Epidermal melanocyte (primary cell): ENCODE data around the gene TECPR1.
A peak's percentile ranks its signal among the peaks of the same experiment; 100 is the strongest.

ENCODE experiments used
- DNase-seq: peaks from one replicate; pipeline ENCODE4 v3.0.0; 2011; ENCODE audit warnings: low spot score; ENCODE audit not compliant: insufficient read length

The TECPR1 gene, protein sequence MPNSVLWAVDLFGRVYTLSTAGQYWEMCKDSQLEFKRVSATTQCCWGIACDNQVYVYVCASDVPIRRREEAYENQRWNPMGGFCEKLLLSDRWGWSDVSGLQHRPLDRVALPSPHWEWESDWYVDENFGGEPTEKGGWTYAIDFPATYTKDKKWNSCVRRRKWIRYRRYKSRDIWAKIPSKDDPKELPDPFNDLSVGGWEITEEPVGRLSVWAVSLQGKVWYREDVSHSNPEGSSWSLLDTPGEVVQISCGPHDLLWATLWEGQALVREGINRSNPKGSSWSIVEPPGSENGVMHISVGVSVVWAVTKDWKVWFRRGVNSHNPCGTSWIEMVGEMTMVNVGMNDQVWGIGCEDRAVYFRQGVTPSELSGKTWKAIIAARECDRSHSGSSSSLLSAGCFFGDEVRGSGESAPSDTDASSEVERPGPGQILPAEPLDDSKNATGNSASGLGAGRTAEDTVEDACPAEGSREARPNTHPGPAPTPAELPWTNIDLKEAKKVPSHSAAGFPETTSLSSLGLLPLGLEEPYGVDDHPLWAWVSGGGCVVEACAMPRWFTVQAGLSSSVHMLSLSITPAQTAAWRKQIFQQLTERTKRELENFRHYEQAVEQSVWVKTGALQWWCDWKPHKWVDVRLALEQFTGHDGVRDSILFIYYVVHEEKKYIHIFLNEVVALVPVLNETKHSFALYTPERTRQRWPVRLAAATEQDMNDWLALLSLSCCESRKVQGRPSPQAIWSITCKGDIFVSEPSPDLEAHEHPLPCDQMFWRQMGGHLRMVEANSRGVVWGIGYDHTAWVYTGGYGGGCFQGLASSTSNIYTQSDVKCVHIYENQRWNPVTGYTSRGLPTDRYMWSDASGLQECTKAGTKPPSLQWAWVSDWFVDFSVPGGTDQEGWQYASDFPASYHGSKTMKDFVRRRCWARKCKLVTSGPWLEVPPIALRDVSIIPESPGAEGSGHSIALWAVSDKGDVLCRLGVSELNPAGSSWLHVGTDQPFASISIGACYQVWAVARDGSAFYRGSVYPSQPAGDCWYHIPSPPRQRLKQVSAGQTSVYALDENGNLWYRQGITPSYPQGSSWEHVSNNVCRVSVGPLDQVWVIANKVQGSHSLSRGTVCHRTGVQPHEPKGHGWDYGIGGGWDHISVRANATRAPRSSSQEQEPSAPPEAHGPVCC

DNA sequence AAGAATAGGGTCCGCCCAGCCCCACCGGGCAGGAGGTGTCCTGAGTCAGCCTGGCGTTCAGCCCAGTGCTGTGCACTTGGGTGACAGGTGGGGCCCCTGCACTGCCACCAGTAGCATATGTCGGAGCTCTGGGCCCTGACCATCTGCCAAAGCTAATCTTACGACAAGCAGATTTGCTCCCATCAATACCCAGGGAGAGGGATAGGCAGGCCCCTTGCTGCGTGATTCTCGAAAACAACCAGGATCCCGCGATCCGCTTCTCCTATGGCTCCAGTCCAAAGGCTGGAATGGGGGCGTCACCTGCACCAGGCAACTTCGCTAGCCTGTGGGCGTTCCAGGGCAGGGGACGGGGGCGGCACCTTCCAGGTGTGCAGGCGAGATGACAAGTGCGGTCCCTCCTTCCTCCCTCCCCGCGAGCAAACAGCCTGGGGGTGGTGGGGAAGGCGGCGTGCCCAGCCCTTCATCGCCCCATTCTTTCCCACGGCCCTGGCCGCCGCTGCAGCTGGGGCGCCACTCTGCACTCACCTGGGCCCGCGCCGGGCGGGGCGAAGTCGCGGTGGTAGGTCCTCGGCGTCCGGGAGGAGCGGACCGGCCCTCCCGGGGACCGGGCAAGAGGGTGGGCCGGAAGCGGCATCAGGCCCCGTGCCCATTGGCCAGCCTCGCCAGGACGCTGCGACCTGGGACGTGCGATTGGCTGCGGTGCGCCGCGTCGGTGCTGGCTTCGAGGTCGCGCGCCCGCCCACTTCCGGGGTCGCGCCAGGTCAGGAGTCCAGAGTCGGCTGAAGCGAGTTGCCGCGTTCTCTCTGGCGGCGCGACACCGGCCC is at the start of gene TECPR1:
TSS of gene TECPR1 (minus strand) at position 632 of the 824 bp plus-strand sequence. CDS start 6,086 bp downstream, outside the sequence.
- peak; percentile 99 for DNase-seq

DNA sequence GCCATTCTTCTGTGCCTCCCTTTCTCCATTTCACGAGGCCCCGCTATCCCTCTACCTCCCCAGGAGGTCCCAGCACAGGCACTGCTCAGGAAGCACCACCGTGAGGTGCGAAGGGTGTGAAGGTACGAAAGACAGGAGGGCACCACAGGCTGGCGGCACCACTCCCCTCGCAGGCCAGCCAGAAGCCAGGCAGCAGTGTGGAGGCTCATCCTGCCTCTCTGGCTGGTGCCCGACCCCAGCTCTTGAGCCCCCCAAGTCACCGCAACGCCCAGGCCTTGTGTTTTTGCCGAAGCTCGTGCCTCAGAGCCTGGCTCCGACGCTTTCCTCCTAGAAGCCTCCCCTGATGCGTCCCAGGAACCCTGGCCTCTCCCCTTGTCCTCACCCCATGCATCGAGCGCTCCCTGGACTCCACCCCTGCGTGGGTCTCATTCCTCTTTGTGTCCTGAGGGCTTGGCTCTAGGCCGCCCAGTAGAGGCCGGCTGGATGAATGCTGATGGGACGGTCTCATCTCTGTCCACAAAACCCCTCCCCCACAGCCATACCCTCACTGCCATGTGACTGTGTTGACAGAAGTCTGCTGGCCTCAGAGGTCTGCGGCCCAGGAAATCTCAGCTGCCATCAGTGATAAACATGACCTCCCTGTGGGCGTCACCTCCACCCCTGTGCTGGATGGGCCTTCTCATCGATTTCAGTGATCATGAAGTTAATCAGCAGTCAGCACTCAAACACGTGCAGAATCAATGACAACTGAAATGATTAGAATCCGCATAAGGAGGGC is 48.8 kb upstream of the TECPR1 start:
- no peak for DNase-seq

DNA sequence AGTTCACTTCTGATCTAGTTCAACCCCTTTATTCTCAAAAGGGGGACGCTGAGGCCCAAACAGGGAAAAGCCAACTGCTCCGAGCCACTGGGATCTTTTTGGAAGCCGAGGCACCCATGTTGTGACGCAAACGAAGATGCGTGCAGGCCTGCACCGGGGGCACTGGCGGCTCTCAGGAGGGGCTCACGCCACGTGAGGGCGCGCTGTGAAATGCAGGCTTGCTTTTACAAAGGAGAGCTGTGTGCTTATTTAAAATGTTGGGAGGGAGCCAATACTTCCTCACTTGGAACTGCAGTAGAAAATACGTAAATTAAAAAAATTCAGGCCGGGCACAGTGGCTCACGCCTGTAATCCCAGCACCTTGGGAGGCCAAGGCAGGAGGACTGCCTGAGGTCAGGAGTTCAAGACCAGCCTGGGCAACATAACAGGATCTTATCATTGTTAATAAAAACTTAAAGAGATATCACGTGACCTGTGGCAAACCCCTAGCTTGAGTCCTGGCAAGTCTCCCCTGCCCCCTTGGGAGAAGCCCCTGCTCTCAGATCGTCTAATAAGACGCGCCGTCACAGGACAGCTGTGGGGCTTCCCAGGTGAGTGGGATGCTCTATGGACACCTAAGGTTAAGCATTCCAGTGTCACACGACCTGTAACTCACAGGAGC is 45.7 kb upstream of the TECPR1 start:
- no peak for DNase-seq

DNA sequence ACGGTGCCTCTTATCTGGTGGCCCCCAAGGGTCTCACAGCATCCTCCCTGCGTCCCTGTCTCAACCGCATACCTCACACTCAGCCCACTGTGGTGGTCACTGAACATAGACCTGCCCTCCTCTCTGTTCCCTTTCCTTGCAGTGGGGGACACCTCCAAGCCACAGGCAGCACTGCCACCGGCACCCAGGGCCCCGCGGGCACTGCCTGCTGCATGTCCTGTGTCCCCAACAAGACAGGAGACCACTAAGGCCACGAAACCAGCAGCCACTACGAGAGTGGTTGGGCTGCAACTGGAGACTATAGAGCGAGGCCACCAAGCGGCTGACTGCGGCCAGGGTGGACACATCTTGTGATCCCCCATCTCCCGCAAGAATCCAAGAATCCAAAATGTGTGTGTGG is 44.8 kb upstream of the TECPR1 start:
- no peak for DNase-seq

DNA sequence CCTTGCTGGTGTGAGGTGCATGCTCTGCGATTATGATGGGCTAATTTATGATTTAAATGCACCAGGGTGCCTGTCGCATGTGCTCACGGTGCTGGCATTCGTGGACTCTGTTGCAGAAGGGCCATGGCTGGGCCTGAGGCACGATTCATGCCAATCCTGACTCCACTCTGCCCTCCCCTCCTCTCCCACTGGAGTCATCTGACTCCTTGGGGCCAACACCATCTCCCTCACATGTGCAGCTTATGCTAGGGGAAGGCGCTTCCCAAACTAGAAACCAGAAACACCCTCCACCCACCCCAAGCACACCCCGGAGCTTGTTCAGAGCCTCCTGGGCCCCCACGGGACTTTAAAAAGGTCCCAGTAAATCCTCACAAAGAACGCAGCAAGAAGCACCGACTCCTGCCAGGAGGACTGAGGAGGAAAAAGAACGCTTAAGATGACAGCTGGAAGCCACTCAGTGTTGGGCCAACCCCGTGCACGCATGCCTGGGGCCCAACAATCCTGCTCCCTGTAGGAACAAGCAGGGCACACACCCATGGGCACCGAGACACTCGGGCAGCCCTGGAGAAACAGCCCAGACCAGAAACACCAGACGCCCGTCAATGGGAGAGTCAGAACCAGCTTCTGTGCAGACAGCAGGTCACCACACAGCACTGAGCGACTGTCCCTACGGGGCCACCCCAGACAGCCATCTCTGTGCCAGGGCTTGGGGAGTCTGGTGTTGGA is 43.6 kb upstream of the TECPR1 start:
- peak; percentile 72 for DNase-seq

DNA sequence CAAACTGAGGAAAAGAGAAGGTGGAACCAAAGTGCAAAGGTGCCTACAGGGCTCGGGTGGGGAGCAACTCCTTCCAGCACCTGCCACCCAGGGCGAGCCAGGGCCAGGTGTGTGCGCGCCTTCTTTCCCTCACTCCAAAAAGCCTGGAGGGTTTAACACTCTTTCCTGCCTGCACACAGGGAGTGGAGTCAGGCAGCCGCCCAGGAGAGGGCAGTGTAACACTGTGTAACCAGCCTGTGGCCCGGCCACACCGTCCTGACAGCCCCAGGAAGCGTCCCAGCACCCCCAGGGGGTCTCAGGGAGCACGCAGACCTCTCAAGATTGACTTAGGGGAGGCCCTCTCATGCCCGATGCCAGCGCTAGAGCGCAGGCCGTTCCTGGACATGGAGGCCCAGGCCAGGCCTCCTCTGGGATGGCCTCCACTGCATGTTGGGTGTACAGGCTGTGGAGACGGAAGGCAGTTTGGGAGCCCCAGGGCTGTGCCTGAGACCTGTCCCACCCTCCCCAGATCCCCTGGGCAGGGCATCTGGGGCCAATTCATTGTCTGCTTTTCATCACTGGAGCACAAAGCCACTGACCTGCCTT is 42.9 kb upstream of the TECPR1 start:
- DNase-seq, result peak; percentile 79

DNA sequence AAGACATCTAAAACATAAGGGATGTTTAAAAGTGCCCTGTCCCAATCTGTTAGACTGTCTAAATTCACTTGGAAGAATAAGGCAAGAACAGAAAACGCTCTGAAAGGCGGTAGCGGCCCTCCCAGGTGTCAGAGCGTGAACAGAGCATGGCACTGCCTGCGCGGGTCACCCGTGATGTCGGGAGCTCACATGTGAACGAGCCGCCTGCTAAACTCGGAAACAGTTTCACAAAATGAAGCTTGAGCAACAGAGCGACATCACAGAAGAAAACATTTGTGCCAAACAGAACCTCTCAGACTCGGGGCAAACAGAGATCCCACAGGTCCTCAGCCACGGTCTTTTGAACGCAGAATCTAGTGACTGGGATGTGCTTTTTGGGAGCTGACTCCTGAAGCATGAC is 42.3 kb upstream of the TECPR1 start:
- no peak for DNase-seq

DNA sequence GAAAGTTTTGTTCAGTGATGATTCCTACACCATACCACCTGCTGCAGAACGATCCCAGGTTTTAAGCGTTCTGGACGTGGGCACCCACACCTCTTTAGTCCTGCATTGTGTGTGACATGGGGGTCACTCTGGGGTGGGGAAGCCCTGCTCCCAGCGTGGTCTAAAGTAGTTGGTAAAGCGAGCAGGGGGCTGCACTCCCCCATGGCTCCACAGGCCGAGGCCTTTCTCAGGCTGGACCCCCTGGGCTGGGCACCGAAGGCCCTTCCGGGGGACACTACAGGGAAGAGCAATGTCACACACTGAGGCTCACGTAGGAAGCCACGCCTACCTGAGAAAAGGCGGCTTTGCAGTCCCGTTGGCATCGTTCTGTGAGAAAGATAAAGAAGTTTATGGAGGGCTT is 41.7 kb upstream of the TECPR1 start:
- no peak for DNase-seq

DNA sequence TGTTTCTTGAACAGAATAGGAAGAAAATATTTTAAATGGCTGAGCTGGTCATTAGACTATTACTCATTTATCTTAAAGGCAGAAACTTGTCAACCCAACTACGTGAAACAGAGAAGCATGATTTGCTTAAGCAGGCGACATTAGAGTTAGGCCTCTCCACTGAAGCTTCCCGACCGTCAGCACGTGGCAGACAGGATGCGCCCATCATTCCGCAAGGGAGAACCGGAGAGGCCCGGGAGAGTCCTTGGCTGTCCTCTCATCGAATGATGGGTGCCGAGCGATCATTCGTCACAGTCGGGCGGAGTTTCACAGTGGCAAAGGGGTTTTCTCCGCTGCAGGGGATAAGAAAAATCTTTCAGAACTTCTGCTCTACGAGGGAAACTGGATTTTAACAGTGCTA is 41.2 kb upstream of the TECPR1 start:
- no peak for DNase-seq

DNA sequence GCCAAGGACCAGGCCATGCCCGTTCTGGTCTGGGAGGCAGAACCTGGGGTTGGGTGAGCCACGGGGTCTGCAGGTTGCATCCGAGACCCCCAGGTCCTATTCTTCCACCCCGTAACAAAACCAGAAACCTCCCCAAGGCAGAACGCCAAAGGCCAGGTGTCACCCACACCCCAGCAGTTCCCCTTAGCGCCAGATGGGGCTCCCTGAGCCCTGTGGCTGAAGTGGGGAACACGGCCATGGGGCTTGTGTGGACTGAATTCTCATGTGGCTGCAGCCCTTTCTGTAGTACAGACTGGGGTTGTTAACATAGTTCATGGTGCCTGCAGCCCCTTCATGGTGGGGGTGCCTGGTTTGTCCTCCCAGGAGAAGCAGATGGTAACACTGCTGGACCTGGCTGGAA is 39.7 kb upstream of the TECPR1 start:
- no peak for DNase-seq

DNA sequence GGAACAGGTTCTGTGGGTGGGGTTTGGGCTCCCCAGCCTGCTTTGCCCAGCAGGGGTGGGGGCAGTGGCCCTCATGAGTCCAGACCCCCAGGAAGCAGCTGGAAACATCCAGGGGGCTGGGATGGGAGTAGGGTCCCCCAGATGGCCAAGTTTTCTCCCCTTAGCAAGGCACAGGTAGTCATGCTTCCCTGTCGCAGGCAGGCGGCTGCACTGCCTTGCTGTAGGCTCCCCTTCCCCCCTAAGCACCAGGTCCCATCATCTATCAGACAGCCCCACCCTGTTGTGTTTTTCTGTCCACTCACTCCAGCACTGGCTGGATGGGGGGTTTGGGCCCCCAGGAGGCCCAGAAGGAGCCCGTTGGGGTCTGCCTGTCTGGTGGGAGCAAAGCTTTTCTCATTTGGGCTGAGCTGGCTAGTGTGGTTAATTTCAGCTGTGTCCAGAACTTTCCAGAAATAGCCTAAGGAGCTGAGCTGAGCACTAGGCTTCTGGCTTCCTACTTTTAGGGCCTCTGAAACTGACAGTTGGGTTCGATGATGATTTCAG is 37.4 kb upstream of the TECPR1 start:
- no peak for DNase-seq

DNA sequence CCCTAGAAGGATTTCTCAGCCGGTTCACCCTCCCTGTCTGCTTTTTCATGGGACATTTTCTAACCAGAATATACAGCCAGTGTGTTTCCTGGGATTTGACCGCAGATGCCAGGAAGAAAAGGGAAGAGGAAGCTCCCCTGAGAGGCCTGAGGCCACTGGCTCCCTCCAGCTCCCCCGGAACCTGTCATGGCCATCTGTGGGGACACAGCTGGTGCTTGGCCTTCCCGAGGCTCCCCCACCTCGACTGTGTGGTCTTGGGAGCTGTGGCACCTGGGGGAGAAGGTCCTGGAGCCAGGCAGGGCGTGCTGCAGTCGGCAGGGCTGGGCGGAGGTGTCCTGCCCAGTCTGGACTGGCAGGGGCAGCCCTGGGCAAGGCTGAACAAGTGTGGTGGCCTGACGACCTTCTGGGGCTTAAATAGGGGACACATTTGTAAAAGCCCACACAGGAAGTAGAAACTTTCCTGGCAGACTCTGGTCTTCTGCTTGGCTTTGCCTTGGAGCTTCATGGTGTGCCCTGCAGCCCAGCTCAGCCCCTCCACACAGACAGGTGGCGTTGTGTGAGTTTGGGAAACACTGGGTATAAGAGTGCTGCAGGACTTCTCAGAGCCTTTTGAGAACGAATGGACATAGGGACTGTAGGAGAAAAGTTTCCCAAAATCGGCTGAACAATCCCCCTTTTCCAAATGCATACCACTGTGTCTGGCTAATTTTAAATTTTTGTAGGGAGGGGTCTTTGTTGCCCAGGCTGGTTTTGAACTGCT is 36.2 kb upstream of the TECPR1 start:
- DNase-seq, result no peak

DNA sequence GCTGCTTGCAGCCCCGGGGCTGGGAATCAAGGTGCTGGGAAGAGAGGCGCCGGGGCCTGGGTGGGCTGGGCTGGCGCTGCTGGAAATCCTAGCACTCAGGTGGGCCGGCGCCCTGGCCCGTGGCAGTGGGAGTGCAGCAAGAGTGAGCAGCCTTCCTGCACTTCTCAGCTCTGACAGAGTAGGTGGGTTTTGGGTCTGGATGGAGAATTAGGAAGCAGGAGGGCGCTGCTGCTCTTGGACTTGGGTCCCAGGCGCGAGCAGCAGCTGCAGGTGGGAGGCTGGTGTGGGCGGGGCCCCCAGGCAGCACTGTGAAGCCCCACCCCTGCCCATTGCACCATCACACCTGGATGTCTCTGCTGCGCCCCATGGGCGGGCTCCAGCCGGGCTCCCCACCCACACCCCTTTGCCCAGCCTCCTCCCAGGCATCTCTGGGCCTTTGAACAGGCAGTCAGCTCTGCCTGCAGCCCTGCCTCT is 35.5 kb upstream of the TECPR1 start:
- no peak for DNase-seq

DNA sequence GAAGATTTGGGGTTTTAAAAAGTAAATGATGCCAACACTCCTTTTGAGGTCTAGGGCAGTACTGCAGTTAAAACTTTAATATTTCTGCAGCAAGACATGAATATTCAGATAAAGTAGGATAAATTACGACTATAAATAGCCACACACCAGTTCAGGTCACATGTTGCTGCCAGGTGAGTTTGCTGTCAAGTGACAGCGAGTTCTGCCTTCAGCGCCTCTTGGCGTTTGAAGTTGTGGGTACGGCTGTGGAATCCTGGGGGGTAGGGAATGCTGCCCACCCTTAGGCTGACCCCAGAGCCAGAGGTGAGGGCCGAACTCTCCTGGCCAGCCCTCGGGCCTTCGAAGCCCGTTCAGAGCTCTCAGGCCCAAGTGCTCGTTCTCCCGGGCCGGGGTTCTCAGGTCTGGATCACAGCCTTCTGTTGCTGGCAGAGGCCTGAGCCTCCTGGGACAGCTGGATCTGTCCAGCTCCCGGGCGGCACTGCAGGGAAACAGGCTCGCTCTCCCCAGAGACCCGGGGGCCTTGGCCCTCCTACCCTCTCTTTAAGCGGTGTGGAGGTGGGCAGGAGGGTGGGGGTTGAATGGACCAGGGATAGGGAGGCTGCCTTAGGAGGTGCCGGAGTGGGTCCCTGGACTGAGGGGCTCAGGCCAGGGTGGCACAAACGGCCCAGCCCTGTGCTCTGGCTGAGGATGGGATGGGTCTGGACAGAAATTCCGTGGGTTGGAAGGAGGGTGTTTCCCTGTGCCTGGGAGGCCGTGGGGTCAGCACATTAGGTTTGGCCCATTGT is 34.9 kb upstream of the TECPR1 start:
- DNase-seq, result no peak

DNA sequence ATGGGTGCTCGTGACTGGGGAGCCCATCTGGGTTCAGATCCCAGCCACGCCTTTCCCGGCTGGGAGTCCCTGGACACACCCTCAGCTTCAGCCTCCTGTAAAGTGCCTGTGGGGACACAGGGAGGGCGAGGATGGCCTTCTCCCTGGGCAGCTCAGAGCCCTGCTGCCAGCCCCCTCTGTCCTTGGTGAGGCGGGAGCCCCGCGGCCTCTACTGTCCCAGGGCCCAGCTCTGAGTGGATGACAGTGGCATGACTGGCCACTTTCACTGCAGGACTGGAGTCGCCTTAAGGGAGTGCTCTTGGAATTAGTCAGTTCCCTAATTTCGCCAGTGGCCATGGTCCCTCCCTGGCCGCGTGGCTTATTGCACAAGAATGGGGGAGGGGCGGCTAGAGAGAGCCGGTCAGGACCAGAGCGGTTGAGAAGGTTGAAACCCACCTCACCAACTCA is 34.1 kb upstream of the TECPR1 start:
- no peak for DNase-seq
